Stimulated activated CD8-positive, alpha-beta memory T cell treated with anti-CD3 and anti-CD28 coated beads, Interleukin-7, amount 100 ng/mL, for 24 hours (primary cell): ENCODE data around the gene MGME1.

Experiments used
- DNase-seq: peaks from one replicate; pipeline ENCODE4 v3.0.0-alpha.2; 2020; ENCODE audit warnings: low read depth

The MGME1 gene

DNA sequence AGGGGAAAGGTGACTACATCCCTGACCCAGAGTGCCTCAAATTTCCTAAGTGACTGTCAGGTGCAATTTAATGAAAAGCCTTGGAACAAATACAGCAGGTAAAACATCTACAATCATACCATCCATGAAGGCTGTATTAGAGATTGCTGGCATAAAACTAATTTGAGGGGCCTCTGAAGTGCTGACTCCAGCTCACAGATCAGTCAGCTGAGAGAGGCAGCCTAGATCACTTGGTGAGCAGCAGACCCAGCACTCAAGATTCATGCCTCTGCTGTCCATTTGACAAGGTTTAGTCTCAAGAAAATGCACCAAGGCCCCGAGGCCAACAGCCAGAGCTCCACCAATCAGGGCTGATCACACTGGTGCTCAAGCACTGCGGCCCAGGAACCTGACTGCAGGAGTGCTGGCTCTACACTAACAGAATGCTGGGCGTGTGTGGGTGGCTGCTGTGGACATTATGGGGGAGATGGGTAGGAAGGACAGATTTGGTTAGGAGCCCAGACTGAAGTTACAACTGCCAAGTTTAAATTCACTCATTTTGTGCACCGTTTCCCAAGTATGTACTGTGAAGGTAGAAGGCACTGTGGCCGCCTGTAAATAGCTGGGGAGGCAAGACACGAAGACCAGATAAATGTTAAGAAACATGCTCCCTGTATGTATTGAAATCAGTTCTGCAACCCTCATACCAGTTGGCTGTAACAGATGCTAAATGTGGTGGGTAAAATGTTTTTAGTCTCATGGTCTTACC is 28.4 kb upstream of the MGME1 start:
- DNase-seq: no peak

DNA sequence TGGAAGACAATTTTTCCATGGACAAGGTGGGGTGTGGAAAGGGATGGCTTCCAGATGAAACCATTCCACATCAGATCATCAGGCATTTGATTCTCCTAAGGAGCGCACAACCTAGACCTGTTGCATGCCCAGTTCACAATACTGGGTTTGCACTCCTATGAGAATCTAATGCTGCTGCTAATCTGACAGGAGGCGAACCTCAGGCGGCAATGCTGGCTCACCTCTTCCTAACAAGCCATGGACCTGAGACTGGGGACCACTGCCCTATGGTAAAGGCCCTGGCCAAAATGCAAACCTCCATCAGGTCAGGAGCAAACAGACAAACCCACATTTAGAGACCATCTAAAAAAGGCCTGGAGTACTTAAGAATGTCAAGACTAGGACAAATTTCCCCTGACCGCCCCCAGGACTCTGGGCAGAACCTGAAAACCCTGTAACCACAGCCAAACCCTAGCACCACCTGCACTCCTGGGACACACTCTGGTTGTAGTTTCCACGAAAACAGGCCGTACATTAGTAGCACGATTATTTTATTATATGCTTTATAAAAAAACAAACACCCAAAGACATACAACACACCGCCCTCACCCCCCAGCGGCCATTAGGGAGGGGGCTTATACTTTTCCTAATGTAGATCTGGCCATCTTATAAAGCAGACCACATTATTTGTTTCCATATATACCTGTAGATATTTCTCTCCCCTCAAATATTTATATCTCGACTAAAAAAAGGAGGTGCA is 27.6 kb upstream of the MGME1 start:
- DNase-seq: no peak

DNA sequence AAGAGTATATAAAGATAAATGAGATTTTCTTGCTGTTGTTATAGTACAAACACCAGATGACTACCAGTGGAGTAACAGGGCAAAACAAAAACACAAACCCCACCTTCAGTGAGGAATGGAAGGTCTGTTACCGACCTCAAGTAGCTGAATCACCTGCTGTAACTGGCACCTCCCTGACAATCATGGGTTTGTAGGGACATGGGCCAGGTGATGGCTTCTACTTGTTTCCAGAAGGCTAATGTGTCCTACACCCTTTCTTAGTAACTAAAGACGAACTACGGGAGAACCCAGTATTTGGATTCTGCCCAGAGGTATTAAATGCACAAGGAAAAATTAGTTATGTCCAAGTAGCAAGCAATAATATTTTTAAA is 27.0 kb upstream of the MGME1 start:
- no peak for DNase-seq

DNA sequence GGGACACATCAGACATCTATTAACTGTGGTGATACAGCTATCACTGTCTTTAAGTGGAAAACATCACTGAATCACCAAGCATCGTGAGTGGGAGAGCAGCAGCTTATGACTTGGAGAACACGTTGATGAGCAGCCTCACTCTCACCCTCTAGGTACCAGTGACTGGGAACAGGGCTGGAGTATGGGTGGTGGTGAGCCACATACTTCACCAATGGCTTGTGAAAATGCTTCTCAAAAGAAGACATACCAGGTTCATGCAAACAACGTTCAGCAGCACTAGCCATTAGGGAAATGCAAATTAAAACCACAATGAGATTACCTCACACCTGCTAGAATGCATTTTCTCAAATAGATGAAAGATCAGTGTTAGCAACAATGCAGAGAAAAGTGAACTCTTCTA is 25.5 kb upstream of the MGME1 start:
- DNase-seq: no peak

DNA sequence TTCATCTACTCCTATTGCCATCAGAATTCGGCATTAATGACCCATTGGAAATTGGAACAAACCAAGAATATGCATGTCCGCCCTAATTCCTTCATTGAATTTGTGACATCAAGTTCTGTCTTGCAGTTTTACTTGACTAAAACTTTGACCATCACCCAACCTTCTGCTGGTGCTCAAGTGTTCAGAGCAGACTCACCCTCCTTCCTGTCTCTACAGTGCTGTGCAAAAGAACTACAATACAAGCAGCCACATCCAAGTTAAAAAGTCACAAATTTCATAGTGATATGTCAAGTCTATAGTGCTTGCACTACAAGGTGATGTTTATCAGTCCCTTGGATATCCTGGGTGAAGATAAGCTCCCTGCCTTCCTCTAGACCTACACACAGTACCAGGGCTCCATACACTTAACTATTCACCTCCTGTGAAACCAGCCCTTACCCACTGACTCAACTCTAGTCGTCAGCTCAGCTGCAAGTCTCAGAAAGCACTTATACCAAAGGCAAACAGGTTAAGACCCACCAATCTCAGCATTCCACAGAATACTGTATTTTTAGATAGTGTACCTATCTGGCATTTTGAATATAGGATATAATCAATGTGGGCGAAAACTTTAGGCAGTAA is 23.9 kb upstream of the MGME1 start:
- no peak for DNase-seq

DNA sequence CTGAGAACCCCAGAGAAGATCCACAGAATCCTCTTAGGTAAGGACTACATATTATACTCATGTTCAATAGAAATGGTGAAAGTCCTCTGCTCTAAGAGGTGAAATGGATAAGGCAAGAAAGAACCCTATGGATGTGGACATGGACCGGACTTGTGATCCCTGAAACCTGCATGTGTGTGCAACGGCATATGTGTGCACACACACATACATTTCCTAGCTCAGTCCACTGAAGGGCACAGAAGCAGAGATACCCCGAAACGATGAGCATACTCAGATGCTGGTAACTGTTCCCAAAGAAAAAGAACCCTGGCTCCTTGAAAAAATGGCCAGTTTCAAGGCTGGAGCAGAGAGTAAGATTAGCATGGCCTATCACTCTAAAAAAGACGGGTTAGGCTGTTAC is 22.8 kb upstream of the MGME1 start:
- DNase-seq: no peak

DNA sequence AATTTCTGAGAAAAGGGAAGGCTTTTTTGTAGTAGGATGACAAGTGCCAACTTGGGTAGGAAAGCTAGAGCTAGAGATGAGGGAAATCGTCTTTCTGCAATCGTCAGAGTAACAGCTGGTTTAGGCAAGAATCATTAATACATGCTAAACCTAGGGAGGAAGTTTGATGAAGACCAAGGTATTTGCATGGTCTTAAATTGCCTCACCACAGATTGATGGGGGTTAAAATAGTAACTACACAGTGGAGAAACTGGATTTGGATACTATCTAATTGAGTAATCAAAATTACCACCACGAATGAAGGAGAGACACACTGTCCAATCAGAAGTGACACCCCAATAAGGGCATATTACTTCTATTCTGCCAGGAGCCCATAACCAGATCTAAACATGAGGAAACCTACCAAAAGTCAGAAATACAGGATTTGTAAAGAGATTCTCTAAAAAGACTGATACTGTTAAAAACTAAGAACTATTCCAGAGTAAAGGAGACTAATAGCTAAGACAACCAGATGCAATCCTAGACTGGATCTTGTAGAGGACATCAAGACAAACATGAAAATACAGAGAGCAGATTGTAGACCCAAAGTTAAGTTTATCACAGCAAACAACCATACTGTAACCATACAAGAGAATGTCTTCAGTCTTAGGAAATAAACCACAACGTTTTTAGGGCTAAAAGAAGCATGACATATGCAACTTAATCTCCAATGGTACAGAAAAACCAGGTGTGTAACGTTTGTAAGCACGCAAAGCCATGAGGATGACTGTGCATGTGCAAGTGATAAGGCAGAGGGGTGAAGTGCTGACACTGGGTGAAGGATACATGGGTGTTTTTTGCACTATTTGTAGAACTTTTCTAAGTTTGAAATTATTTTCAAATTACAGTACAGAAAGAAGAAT is 22.0 kb upstream of the MGME1 start:
- no peak for DNase-seq

DNA sequence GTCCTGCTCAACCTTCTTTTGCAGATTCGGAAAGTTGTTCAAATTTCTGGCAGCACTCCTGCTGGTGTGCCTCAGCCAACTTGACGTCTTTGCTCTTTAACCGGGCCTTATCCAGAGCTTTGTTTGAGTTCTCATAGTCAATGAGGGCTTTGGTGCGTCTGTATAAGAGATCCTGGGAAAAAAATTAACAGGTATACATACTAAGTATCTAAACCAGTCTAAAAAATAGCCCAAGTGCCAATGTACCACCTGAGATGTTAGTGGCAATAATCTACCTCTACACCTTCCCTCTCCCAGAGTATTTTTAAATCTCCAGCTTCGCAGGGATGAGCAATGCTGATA is 21.4 kb upstream of the MGME1 start:
- no peak for DNase-seq

DNA sequence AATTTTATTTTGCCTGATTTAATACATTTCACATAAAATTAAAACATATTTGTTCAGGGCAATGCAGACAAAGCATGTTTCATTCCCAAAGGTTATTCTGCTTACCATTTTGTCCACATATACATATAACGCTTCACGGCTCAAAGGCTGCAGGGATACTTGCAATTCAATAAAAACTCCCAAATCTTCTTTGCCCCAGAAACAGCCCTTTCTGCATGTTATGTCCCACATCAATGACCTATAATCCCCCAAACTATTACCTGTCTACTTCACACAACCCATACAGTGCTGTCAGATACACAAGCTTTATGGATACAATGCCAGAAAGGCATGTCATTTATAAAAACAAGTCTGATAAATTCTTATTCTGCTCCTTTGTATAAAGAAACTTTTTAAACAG is 20.4 kb upstream of the MGME1 start:
- no peak for DNase-seq

DNA sequence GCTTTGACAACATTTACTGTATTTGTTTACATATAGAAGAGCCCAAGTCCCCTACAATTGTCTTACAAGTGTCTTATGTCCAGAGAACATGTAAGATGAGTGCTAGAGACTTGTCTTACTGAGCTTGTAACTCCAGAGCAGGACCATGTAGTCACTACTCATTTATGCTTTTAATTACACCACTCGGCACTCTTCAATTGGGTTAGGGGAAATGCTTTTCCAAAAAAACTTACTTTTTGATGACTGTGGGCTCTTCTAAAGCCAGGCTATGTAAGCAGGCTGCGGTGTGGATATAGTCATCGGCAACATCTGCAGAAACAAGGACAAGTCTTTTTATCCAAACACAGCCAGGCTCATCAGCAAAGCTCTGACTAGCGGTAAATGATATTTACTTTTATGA is 18.9 kb upstream of the MGME1 start:
- no peak for DNase-seq

DNA sequence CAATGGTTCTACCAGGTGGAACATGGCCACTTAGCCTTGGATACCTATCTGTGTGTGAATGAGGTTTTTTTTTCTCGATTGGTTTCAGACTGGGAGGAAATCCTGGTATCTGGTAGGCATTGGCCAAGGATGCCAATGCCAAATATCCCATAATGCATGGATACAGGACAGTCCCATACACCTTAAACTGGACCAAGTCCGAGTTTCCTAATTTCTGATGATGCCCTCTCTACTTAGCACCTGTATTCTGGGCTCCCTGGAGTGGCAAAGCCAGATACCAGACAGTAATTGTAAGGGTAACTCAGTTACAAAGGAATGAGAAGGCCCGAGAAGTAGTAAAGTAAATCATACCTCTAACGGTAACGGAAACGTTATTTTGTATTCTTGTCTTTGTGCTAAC is 18.1 kb upstream of the MGME1 start:
- no peak for DNase-seq

DNA sequence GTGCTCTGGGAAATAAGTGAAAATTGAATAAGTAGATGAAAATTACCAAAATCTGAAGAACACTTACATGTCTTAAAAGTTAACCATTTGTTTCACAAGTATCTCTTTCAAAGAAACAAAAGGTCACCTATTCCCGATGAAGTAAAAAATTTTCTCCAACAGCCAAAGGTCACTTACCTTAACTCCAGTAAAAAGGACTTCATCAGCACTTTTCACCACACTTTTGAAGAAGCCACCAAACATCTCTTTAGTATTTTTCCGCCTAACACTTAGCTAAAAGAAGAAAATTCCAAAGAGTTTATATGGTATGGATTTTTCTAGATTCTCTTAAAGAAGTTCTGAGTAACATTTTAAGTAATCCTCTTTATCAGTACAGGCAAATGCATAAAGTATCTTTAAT is 17.5 kb upstream of the MGME1 start:
- no peak for DNase-seq

DNA sequence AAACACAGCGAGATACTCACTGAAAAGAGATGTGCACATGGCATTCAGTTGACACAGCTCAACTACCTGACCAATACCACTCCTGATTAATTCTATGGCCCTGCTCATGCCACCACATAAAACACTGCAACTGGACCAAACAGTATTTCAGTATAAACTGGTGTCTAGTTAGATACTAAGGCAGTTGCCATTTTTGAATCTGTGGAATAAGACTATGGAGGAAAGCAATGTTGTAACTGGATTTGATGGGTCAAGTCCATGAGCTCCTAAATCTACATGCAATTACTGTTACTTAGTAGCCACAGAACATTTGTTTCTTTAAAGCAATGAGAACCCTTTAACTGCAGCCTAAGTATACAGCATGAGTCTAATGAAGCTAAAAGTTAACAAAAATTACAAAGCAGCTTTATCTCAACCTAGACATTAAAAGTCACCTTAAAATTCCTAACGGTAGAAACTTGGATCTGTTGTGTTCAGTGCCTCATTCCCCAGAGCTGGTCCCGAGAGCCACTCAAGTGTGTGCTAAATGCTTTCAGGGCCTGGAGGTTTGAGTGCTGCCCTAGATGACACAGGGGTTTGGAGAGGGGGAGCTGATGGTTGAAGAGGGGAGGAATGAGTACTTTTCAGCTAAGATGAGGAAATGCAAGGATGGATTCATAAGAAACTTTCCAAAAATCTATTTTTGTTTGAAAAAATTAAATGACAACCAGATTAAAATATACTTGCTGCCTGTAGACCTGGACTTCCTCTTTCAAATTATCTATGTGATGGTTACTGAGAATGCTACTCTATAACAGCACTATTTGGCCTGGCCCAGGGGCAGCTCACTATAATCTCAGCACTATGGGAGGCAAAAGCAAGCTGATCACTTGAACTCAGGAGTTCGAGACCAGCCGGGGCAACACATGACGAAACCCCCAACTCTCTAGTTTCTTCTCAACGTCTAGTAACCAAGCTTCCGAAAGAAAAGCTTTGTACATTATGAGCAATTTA is 15.8 kb upstream of the MGME1 start:
- DNase-seq: no peak

DNA sequence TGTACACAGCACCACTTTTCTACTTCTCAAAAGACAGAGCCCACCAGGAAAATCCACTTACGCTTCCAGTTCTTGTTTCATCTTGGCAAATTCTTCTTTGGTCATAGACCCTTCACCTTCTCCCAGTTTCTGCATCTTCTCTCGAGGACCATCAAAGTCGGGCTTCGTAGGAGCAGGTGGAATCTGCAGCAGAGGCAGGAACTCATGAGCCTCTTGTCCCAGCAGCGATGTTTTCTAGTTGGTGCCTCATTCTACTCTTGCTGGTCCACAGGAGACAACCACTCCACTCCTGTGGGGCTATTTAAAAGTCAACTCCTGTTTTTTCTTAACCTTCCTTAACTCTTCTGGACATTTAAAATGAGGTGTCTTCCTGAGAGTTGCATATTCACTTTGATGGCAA is 14.9 kb upstream of the MGME1 start:
- DNase-seq: no peak

DNA sequence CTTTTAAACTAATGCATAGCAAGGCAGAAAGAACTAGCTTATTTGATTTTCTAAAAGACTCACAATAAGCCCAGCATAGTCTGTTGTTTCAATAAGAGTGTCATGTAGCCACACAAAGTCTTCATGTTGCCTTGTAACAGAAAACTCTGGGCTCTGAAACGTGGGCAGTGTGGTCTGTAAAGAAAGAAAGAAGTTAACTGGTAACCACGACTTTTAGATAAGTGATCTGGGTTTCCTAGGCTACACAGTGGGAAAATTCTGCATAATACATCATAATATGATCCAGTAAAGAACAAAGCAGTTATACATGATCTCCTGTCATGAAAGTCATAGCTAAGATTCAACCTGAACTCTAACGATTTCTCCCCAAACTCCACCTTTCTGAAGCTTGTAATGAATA is 13.5 kb upstream of the MGME1 start:
- no peak for DNase-seq

DNA sequence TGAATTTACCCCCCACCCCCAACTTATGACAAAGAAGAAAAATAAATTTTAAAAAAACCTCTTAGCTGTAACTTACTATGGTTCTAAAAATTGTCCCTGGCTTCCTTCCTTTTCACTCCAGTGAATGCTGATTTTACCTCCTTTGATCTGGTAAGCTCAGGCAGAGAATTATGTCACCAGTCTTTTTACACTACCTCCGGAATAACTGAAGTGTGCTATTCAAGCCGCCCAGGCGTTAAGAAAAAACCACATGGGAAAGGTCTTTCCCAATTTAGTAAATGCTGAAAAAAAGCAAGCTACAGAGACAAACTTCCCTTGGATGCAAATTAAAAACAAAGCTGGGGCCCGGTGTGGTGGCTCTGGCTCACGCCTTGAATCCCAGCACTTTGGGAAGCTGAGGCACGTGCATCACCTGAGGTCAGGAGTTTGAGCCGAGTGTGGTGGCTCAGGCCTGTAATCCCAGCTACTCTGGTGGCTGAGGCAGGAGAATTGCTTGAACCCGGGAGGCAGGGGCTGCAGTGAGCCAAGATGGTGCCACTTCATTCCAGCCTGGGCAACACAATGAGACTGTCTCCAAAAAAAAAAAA is 12.6 kb upstream of the MGME1 start:
- DNase-seq: no peak

DNA sequence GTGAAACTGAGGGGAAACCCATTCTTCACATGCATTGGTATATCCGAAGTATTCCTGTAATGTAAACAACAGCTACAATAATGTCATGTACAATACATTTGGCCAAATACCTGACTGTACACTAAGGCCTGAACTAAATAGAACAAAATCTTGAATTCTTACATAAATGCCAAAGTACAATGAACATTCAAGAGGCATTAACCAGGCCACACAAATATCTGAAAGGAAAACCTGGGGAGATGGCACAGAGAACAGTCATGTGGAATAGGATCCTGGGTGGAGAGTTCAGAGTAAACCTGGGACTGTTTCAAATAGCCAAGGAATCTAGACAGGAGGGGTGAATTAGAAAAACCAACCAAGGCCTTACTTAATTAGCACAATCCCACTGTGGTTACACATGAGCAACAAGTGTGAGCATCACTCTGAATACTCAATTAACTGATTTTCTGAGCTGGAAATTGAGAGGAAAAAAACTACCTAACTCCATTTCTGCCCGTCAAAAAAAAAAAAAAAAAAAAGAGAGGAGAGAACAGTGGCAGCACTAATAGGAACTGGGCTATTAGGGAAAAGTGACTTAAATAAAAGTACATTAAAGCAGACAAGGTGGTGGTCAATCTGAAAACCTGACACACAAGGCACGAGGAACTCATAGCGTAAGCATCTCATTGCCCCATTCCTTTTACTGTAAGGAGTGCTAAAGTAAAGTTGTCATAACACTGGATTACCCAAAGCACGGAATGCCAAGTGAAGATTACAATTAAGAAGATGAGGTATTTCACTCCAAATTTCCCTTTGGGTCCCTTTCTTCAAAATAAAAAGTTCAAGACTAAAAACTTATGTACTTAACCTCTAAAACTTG is 11.1 kb upstream of the MGME1 start:
- DNase-seq: no peak

DNA sequence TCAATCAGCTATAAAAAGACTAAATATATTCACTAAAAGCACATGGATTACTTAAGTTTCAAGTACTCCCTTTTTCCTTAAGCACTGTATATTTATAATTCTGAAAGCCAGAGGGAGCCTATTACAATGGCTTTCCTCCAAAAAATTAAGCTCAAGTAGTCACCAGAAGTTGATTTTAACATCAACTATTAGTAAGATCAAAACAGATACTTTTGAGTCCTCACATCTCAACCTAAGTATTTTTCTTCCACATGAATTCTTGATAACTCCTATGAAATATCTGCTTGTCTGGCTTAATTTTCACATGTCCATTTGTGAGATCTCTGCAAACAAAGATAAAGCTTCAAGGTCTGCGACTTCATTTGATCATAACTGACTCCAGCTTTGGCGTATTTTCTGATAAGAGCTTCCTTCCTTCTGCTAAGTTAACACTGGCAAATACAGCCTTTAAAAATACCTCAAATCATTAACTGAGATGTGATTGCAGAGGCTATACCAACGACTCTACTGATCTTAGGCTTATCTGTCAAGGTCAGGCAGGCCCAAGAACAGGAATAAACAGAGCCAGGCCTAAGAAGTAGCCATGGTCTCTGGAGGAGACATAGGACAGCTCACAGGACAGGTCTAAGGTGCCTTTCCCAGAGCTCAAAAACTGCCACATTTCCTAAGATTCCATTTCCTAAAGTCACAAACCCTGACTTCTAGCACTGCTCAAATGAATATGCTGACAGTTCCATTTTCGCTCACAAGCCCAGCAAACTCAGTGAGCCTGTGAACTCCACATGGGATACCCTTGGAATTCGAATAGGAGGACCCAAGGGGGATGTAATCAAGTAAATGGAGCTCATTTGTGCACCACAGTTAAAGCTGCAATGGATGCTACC is 10.2 kb upstream of the MGME1 start:
- no peak for DNase-seq

DNA sequence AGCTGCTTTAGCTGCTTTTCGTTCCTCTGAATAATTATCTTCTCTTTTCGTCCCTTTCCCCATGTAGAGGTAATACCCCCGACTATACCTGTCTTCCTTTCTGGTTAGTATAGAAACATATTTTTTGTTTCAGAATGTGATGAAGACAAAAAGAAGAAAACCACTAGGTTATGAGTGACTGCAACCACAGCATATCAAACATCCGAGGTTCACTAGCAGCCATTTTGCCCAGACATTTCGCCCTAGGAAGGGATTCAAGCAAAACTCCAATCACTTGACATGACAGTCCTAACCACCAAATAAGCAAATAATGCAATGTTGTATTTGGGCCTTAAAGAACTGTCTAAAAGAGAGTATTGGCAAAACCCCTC is 9.6 kb upstream of the MGME1 start:
- no peak for DNase-seq
